Ishikawa (cell line): ENCODE results near the gene DCAF17.

Source experiments
- EP300 ChIP-seq: IDR thresholded peaks from 2 replicates; pipeline ENCODE4 v1.6.1; 2012; ENCODE audit warnings: borderline replicate concordance
- FOXM1 ChIP-seq: IDR thresholded peaks from 2 replicates; pipeline ENCODE4 v1.6.1; 2012; ENCODE audit warnings: low read depth, borderline replicate concordance
- NFIC ChIP-seq: IDR thresholded peaks from 2 replicates; pipeline ENCODE4 v1.6.1; 2012
- REST ChIP-seq: IDR thresholded peaks from 2 replicates; pipeline ENCODE4 v1.6.1; 2012; ENCODE audit warnings: low read depth, mild to moderate bottlenecking
- TEAD4 ChIP-seq: IDR thresholded peaks from 2 replicates; pipeline ENCODE4 v1.6.1; 2012
- USF1 ChIP-seq: IDR thresholded peaks from 2 replicates; pipeline ENCODE4 v1.6.1; 2012

- TF ChIP-seq TEAD4 (no peak), EP300 (no peak), FOXM1 (no peak), REST (no peak), NFIC (no peak), USF1 (no peak)
Observed at GRCh38 chr2:171516793-171517192, 82.8 kb downstream of the DCAF17 start.
